ENCODE results near the gene UBE3A.

Gene UBE3A

DNA sequence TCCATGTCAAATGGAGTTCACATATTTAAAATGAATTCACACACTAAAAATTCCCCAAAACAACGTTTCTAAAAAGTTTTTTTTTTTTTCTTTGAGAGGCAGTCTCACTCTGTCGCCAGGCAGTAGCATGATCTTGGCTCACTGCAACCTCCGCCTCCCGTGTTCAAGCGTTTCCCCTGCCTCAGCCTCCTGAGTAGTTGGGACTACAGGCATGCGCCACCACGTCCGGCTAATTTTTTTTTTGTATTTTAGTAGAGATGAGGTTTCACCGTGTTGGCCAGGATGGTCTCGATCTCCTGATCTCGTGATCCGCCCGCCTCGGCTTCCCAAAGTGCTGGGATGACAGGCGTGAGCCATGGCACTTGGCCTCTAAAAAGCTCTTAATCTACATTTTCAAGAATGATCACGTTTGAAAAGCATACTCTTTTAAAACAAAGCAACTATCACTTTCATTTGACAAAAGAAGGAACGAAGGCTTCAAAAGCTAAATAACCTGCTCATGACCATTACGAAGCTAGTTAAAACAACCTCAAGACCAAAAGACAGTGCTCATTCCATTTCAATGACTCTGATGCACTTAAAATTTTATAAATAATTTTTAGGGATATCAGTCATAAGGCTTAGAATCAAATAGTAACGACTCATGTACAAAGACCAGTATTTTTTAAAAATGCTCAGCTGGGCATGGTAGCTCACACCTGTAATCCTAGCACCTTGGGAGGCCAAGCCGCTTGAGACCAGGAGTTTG lies 5.5 kb downstream of the UBE3A start:
- TF ChIP-seq, protein P1, sequence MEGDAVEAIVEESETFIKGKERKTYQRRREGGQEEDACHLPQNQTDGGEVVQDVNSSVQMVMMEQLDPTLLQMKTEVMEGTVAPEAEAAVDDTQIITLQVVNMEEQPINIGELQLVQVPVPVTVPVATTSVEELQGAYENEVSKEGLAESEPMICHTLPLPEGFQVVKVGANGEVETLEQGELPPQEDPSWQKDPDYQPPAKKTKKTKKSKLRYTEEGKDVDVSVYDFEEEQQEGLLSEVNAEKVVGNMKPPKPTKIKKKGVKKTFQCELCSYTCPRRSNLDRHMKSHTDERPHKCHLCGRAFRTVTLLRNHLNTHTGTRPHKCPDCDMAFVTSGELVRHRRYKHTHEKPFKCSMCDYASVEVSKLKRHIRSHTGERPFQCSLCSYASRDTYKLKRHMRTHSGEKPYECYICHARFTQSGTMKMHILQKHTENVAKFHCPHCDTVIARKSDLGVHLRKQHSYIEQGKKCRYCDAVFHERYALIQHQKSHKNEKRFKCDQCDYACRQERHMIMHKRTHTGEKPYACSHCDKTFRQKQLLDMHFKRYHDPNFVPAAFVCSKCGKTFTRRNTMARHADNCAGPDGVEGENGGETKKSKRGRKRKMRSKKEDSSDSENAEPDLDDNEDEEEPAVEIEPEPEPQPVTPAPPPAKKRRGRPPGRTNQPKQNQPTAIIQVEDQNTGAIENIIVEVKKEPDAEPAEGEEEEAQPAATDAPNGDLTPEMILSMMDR (conservative IDR thresholded peaks at IDR 0.05; ENCODE audit: control insufficient read depth, insufficient read depth, low read depth, low read length), result no peak
- no peak overlapping the region for H3K4me3 ChIP-seq (ENCODE audit: control insufficient read depth, low read depth, low read length)
- DNase-seq (ENCODE audit: low read depth), result no peak

DNA sequence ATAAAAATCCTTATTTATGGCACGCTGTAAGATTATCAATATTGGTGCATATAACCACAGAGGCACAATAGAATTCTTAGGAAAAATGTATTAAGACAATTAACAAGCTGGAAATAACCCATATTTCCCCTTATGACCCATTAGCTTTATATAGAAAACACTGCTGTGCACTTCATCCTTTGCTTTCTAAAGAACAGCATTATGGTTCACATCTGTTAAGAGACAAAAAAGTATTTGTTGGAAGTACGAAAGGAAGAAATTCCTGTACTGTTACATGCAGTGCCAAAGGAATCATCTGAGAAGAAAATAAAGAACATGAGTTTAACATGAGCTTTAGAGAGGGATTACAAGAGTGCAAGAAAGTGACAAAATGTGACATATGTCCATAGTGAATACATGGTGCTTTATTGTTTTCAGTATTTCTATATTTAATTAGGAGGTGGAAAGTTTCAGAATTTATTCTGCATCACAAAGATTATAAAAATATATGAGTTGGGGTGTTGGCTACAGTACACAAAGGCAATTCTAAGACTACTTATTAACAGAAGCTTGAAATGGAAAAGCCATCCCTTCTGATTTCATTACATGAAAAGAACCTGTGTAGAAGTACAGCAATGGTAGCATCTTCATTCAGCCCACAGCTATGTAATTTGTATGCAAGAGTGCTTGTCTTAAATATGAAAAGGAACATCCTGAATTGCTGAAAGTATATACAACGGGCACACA lies 6.8 kb downstream of the UBE3A start:
- H3K4me3 ChIP-seq (ENCODE audit: control insufficient read depth, low read depth, low read length), result no peak overlapping the region
- TF ChIP-seq, protein P1 (conservative IDR thresholded peaks at IDR 0.05; ENCODE audit: control insufficient read depth, insufficient read depth, low read depth, low read length), result no peak
- no peak for DNase-seq (ENCODE audit: low read depth)

DNA sequence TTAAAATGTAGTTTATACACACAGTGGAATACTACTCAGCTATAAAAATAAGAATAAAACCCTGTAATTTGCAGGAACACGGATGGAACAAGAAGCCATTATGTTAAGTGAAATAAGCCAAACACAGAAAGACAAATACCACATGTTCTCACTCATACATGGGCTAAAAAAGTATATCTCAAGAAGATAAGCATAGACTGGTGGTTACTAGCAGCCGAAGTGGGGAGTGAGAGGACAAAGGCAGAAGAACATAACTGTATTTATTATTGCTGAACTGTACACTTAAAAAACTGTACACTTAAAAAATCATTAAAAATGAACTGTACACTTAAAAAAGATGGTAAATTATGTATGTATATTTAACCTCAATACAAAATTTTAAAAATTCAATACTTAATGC lies 11.0 kb downstream of the UBE3A start:
- TF ChIP-seq, protein P1 (conservative IDR thresholded peaks at IDR 0.05; ENCODE audit: control insufficient read depth, insufficient read depth, low read depth, low read length), result no peak
- no peak overlapping the region for H3K4me3 ChIP-seq (ENCODE audit: control insufficient read depth, low read depth, low read length)
- DNase-seq (ENCODE audit: low read depth), result no peak

DNA sequence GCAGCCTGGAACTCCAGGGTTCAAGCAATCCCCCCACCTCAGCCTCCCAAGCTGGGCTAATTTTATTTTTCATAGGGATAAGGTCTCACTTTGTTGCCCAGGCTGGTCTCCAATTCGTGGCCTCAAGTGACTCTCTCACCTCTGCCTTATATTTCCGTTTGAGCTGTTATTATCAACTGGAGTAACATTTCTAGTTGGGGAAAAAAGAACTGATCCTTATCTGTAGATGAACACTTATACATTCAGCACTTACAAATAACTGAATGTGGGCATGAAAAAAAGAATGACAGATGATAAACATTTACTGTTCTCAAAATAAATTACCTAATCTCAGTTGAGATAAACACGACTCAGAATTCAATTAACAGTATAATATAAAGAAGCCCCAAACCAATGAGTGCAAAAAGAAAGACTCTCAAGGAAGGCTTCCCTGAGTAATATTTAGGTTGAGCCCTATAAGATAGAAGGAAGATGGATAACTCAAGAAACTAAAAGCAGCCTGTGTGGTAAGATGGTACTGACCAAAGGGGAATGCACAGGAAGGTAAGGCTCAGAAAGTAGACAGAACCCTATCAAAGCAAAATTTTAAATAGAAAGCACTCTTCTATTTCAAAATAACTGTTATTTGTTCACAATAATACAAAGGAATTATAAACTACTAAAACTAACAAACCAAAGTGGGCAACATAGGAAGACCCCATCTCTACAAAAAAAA lies 11.8 kb downstream of the UBE3A start:
- TF ChIP-seq, protein P1 (conservative IDR thresholded peaks at IDR 0.05; ENCODE audit: control insufficient read depth, insufficient read depth, low read depth, low read length), result no peak
- DNase-seq (ENCODE audit: low read depth), result no peak
- H3K4me3 ChIP-seq (ENCODE audit: control insufficient read depth, low read depth, low read length), result no peak overlapping the region

DNA sequence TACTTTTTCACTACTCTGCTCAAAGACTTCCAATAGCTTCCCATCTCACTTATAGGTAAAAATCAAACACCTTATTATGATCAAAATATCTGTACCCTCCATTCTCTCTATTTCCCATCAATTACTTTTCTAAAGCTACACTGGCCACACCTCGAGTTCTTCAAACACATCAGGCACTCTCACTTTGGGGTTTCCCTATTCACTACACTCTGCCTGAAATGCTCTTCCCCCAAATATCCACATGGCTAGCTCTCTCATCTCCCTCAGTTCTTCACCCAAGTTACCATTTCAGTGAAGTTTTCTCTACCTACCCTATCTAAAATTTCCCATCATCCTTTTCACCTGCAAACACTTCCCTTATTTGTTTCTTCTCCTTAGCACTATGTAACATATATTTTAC lies 14.8 kb downstream of the UBE3A start:
- DNase-seq (ENCODE audit: low read depth), result no peak
- no peak overlapping the region for H3K4me3 ChIP-seq (ENCODE audit: control insufficient read depth, low read depth, low read length)
- TF ChIP-seq, protein P1 (conservative IDR thresholded peaks at IDR 0.05; ENCODE audit: control insufficient read depth, insufficient read depth, low read depth, low read length), result no peak

DNA sequence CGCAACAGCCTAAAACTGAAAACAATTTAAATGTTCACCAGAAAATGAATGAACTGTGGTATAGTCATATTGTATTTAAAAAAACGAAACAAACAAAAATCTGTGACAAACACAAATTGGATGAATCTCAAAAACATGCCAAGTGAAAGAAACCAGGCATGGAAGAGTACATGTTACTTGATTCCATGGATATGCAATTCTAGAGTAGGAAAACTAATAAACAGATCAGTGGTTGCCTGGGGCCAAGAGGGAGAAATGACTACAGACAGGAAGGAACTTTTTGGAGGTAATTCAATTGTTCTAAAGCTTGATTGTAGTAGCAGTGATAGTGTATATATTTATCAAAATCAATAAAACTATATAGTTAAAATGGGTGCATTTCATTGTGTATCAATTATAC lies 16.8 kb downstream of the UBE3A start:
- DNase-seq (ENCODE audit: low read depth), result peak; percentile 21
- H3K4me3 ChIP-seq (ENCODE audit: control insufficient read depth, low read depth, low read length), result no peak overlapping the region
- TF ChIP-seq, protein P1 (conservative IDR thresholded peaks at IDR 0.05; ENCODE audit: control insufficient read depth, insufficient read depth, low read depth, low read length), result no peak

Data from fibroblast of mammary gland (primary cell).